Thoracic aorta (tissue), 2 donors: ENCODE results near the gene HECTD2. TPM values are rescaled to one million over a fixed set of nuclear protein-coding genes. Genes with fewer than 3 reads are reported as not detected.
"Not testable (repeated sequence)": the region's sequence is repeated elsewhere in the genome, so short reads cannot be mapped to it uniquely, and the experiment has no call there.

ENCODE experiments used
- ATAC-seq: fragments of 150-250 bp; one replicate; pipeline ENCODE4 v1.8.0; 2017; ENCODE audit warnings: low read depth; ENCODE audit not compliant: insufficient number of reproducible peaks, low FRiP score
- DNase-seq: peaks from one replicate; pipeline ENCODE4 v3.0.0-alpha.2; 2020; ENCODE audit warnings: low spot score
- H3K27ac ChIP-seq, 2 donors: fragments of 200-600 bp; sonication (generic); 1 replicate in 1 of 2; 2 replicates in 1 of 2; pipeline ENCODE4 v1.5.1; 2016; ENCODE audit warnings: mild to moderate bottlenecking in 2 of 2, moderate library complexity in 2 of 2
- H3K27me3 ChIP-seq: fragments of 200-600 bp; sonication (generic); replicated peaks from 2 replicates; pipeline ENCODE4 v1.6.0; 2016; ENCODE audit warnings: mild to moderate bottlenecking; ENCODE audit not compliant: insufficient read depth
- H3K36me3 ChIP-seq: fragments of 200-600 bp; sonication (generic); one replicate; pipeline ENCODE4 v1.5.1; 2016
- H3K4me1 ChIP-seq, 2 donors: fragments of 200-600 bp; sonication (generic); 1 replicate in 1 of 2; 2 replicates in 1 of 2; pipeline versions ENCODE4 v1.5.1 to v1.6.0; 2016; ENCODE audit warnings: low read depth in 2 of 2, mild to moderate bottlenecking in 1 of 2; ENCODE audit not compliant: control insufficient read depth in 1 of 2
- H3K4me3 ChIP-seq: fragments of 200-600 bp; sonication (generic); 2 replicates; pipeline ENCODE4 v1.5.1; 2016; ENCODE audit warnings: mild to moderate bottlenecking
- H3K9me3 ChIP-seq: fragments of 200-600 bp; sonication (generic); 2 replicates; pipeline ENCODE4 v1.5.1; 2016
- total RNA-seq, 2 donors: library from RNA; depleted of rRNA; stranded (reverse); fragments of >200 nt; gene quantifications; one replicate each; pipeline versions ENCODE4 v1.1.0 to v1.2.3, GENCODE V29; 2016
- TF ChIP-seq, protein P1 (sequence below): fragments of 200-600 bp; sonication (generic); IDR thresholded peaks from one replicate; pipeline ENCODE4 v1.5.1; 2019; ENCODE audit warnings: antibody characterized with exemption

HECTD2 gene
- total RNA-seq, 2 donors from 2014 or later, result 35.9 to 48.0 TPM

DNA sequence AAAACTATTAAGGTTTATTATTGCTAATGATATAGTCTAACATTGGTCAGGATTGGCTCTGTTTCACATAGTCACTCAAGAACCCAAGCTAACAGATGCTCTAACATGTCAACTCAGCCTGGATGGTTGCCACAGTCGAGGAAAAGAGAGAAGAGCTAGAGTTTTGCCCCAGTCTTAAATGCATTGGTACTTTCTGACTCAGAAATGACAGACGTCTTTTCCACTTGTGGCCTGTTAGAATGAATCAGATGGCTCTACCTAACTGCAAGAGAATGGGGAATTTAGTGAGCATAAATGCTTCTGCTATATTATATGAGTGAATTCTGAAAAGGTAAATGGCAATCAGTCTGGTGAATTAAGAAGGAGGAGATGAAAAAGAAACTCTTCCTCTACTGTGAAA, 13.9 kb downstream of the HECTD2 start:
- TF ChIP-seq, protein P1, sequence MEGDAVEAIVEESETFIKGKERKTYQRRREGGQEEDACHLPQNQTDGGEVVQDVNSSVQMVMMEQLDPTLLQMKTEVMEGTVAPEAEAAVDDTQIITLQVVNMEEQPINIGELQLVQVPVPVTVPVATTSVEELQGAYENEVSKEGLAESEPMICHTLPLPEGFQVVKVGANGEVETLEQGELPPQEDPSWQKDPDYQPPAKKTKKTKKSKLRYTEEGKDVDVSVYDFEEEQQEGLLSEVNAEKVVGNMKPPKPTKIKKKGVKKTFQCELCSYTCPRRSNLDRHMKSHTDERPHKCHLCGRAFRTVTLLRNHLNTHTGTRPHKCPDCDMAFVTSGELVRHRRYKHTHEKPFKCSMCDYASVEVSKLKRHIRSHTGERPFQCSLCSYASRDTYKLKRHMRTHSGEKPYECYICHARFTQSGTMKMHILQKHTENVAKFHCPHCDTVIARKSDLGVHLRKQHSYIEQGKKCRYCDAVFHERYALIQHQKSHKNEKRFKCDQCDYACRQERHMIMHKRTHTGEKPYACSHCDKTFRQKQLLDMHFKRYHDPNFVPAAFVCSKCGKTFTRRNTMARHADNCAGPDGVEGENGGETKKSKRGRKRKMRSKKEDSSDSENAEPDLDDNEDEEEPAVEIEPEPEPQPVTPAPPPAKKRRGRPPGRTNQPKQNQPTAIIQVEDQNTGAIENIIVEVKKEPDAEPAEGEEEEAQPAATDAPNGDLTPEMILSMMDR, result no peak
- no peak overlapping the region for H3K27ac ChIP-seq
- ATAC-seq (no peak), DNase-seq (no peak)
- H3K36me3 ChIP-seq, result no peaks in the 10 kb centered on the region
- H3K9me3 ChIP-seq, result no peaks in the 10 kb centered on the region
- peaks cover 0 to 5% of the 10 kb centered on the region in 2 donors for H3K4me1 ChIP-seq
- H3K4me3 ChIP-seq, result no peak overlapping the region
- H3K27me3 ChIP-seq, result no peaks in the 10 kb centered on the region

DNA sequence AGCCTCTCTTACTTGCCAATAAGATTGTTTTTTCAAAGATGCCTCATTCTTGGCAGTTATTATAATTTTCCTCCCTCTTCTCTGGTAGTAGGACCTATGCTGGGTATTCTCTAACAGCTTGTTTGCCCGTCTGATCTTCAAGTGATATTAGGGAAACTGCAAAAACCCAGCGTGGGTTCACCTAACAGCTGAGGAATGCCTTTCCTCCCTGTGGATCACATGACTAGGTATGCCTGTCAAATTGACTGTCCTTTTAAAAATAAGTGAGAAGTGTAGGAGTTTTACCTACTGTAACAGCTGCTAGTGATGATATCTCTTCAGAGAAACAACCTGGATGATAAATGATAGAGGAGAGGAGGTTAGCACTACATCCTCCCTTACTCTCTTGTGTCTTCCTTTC, 22.0 kb downstream of the HECTD2 start:
- Histone ChIP-seq H3K4me3 (no peak overlapping the region), H3K4me1 (peaks cover 3 to 10% of the 10 kb centered on the region in 2 donors), H3K9me3 (no peaks in the 10 kb centered on the region), H3K27me3 (no peaks in the 10 kb centered on the region), H3K36me3 (no peaks in the 10 kb centered on the region), H3K27ac (no peak overlapping the region)
- no peak for ATAC-seq
- DNase-seq, result no peak
- TF ChIP-seq, protein P1, result no peak

DNA sequence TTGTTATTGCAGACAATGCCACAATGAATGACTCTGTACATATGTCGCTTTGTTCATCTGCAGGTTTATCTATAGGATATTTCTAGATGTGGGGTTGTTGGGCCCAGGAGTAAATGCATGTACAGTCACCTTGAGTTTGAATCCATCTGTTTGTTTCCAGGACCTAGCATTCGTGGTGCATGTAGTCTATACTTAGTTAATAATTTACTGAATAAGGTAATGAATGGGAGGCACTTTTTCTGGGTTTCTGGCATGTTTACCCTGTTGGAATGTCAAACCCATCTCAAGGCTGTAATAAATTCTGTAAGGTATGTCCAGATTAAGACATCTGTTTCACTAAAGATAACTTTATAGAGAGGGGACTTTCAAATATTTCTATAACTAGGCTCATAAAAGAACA, 23.5 kb downstream of the HECTD2 start:
- no peaks in the 10 kb centered on the region for H3K27me3 ChIP-seq
- TF ChIP-seq, protein P1, result no peak
- DNase-seq (no peak), ATAC-seq (no peak)
- H3K9me3 ChIP-seq, result no peaks in the 10 kb centered on the region
- H3K4me3 ChIP-seq, result no peak overlapping the region
- H3K36me3 ChIP-seq, result no peaks in the 10 kb centered on the region
- peaks cover 3 to 12% of the 10 kb centered on the region in 2 donors for H3K4me1 ChIP-seq
- H3K27ac ChIP-seq, result no peak overlapping the region

DNA sequence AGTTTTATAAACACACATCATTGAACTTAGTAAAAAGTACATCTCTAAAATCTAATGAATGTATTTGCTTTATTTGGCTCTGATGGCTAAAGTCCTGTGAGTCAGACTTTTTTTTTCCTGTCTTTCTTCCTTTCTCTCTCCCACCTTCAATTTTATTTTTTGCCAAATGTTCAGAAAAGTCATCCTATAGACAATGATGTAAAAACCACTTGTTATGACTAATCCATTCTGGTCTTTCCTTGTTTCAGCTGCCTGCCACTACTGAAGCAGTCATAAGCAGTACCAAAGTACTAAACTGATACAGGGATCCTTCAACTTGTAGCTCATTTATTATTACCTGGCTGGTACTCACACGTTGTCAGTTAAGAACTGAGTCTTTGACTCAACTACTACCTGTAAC, 23.9 kb downstream of the HECTD2 start:
- H3K4me1 ChIP-seq, result peaks cover 3 to 12% of the 10 kb centered on the region in 2 donors
- H3K36me3 ChIP-seq, result no peaks in the 10 kb centered on the region
- H3K27me3 ChIP-seq, result no peaks in the 10 kb centered on the region
- no peaks in the 10 kb centered on the region for H3K9me3 ChIP-seq
- DNase-seq, result no peak
- H3K4me3 ChIP-seq, result no peak overlapping the region
- no peak for ATAC-seq
- TF ChIP-seq, protein P1, result no peak
- H3K27ac ChIP-seq, result no peak overlapping the region

DNA sequence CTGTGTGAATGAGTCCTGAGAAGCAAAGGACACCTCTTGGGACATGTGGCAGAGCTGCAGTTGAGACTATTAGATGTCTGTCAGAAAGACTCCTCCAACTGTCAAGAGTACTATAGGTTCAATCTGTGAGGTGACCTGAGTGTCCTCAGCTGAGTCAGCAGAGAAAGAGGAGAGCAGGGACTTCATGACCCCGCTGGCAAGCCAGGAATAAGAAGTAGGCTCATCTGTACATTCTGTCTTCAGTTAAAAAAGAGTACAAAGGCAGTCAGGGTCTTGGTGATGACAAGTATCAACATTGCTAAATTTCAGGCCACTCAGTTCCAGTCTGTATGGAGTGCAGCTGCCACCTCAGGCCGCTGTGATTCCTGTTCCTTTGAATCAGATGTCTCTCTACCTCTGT, 25.1 kb downstream of the HECTD2 start:
- Histone ChIP-seq H3K27ac (no peak overlapping the region), H3K36me3 (no peaks in the 10 kb centered on the region), H3K9me3 (no peaks in the 10 kb centered on the region), H3K4me3 (no peak overlapping the region), H3K4me1 (peaks cover 3 to 12% of the 10 kb centered on the region in 2 donors), H3K27me3 (no peaks in the 10 kb centered on the region)
- DNase-seq (no peak), ATAC-seq (no peak)
- TF ChIP-seq, protein P1, result no peak

DNA sequence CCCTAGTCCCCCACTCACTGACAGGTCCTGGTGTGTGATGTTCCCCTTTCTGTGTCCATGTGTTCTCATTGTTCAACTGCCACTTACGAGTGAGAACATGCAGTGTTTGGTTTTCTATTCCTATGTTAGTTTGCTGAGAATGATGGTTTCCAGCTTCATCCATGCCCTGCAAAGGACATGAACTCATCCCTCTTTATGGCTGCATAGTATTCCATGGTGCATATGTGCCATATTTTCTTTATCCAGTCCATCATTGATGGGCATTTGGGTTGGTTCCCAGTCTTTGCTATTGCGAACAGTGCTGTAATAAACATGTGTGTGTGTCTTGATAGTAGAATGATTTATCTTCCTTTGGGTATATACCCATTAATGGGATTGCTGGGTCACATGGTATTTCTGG, 28.1 kb downstream of the HECTD2 start:
- H3K4me3 ChIP-seq, H3K36me3 ChIP-seq, H3K9me3 ChIP-seq, H3K27ac ChIP-seq, DNase-seq, ATAC-seq, H3K27me3 ChIP-seq, H3K4me1 ChIP-seq: not testable (repeated sequence)
